DMS153 treated with DMSO at 0.1 percent for 48 hours (cell line): ENCODE measurements around the gene CD247.
A peak's percentile ranks its signal among the peaks of the same experiment; 100 is the strongest.

Experiments
- DNase-seq: peaks from one replicate; lab custom pipeline; 2025; ENCODE audit not compliant: unreplicated experiment; lab: John Stamatoyannopoulos, UW

Gene CD247

DNA sequence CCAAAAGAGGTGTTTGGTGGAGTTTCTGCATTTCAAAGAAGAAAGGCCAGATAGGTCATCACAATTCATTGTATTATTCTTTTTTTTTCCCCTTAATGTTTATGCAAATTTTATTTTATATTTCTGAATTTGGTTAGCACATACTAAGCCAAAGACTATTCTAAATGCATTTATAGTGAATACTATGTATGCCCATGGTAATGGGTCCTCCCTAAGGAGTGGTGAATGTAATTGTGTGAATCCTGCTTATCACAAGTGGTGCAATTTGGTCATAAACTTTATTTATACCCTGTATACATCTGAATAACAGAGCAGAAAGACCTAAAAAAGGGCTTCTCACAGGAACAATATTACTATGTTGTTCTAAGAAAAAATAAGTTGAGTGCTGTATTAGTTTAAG is 99.1 kb downstream of the CD247 start:
- no peak for DNase-seq

- no peak for DNase-seq
These were observed 99.9 kb downstream of the CD247 start for GRCh38 chr1:167418391-167418790.

- DNase-seq = no peak
These were observed 101.8 kb downstream of the CD247 start for GRCh38 chr1:167416506-167416905.

DNA sequence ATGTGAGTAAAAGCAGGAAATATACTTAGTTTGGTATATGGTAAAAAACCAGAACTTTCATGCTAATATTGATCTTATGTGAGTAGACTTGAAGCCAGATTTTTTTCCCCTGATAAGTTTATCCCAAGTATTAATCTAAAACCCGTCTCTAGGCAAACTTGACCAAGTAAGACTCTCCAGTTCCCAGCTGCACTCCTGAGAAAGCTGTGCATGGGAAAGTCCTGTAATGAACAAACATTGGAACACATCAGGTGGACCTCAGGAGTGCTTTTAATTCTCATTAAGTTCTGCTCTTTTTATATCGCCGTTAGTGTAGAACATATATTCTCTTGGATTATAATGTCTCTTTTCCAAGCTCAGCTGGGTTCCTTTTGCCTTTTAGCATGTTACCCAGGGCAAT is 105.0 kb downstream of the CD247 start:
- DNase-seq = no peak

- no peak for DNase-seq
These were observed 105.4 kb downstream of the CD247 start for GRCh38 chr1:167412920-167413319.

- DNase-seq = no peak
These were observed 106.3 kb downstream of the CD247 start for GRCh38 chr1:167412072-167412471.

DNA sequence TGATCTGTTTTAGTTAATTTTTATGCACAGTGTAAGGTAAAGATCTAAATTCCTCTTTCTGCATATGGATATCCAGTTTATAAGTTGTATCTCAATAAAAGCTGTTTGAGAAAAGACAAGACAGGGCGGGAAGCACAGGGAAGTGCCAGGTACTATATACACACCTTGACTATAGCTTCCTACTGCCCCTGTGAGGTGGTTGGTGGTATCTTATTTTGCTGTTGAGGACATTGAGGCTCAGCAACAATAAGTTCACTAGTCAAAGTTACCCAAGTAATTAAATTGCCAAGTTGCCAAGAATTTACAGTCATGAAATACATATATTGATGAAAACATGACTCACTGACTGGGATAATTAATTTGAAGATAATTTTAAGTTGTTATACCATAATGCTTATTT is 109.1 kb downstream of the CD247 start:
- no peak for DNase-seq

DNA sequence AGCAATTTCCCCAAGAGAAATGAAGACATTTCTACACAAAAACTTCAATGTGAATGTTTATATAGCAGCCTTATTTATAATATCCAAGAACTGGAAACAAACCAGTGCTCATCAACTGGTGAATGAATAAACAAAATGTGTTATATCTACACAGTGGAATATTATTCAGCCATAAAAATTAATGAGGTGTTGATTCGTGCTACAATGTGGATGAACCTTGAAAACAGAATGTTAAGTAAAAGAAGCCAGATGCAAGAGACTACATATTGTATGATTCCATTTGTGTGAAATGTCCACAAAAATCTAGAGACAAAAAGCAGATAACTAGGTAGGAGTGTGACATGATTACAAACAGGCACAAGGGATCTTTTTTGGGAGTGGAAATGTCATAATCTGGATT is 110.0 kb downstream of the CD247 start:
- no peak for DNase-seq

DNA sequence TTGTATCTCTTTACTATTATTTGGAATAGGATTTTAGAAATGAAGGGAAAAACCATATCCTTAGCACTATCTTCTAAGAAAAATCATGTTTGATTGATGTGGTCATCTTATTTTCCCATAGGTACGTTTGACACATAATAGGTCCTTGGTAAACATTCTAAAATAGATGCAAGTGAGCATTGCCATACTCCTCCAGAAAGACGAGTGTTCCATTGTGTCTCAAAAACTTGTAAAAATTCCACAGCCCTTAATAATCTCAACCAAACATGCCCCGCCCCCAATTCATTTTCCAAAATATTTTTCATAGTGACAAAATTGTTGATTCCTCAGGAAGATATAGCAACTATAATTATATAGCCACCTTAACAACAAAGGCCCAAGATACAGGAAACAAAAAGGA is 113.4 kb downstream of the CD247 start:
- no peak for DNase-seq

DNA sequence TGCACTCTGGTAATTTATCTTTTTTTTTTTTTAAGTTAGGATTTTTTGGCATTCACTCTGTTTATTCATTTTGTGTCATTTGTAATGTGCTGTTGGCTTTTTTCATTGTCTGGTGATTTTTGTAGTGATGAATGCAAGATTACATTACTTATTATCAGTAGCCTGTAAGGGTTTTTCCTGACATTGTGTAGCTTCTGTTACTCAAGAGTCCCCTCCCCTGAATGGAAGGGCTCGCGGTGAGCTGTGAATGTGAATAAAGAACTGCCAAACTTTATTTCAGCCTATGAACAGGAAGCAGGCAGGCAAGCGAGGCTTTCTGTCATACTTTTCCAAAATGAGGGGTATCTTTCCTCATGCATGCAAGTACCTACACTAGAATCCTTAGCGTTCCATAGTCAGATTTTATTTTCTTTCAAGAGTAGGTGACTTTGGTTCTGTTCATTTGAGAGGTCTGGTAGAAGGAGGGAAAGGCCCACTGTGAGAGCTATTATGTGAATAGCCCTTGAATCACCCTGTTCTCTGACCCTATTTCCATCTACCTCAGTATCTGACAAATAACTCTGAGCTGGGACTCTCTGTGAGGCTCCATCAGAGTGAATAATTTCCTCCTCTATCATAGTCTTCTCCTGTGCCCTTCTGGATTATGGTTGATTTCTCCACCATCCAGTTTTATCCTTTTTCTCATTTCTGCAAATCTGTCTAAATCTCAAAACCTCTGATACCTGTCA is 114.0 kb downstream of the CD247 start:
- no peak for DNase-seq

GRCh38 chr1:167401260-167401873 is 117.0 kb downstream of the CD247 start:
- peak; percentile 34 for DNase-seq

GRCh38 chr1:167400359-167400953 is 117.9 kb downstream of the CD247 start:
- no peak for DNase-seq

- DNase-seq = no peak
These were observed 126.1 kb downstream of the CD247 start for GRCh38 chr1:167392200-167392696.

DNA sequence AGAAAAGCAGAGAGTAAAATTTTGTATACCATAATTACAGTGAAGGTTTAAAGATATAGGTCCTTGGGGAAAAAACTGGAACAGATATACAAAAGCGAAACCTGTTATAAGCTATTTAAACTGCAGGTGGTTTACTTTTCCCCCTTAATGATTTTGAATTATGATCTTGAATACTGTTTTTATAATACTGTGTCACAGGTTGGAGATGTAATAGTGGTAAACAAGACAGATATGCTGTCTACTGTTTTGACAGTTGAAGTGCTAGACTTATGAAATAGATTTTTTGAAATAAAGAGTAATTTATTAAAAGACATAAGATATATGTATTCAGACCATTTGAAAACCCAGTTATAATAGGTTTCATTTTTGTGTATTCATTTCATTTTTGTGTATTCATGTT is 129.4 kb downstream of the CD247 start:
- DNase-seq = no peak

GRCh38 chr1:167387251-167387910 is 130.9 kb downstream of the CD247 start:
- DNase-seq = no peak
